NCI-H2107 (cell line): ENCODE results near the gene PDLIM4.

Source experiments
- DNase-seq: peaks from one replicate; lab custom pipeline; 2025; lab: John Stamatoyannopoulos, UW

The PDLIM4 gene

GRCh38 chr5:132309679-132310078 lies 52.2 kb downstream of the PDLIM4 start:
- DNase-seq = no peak

DNA sequence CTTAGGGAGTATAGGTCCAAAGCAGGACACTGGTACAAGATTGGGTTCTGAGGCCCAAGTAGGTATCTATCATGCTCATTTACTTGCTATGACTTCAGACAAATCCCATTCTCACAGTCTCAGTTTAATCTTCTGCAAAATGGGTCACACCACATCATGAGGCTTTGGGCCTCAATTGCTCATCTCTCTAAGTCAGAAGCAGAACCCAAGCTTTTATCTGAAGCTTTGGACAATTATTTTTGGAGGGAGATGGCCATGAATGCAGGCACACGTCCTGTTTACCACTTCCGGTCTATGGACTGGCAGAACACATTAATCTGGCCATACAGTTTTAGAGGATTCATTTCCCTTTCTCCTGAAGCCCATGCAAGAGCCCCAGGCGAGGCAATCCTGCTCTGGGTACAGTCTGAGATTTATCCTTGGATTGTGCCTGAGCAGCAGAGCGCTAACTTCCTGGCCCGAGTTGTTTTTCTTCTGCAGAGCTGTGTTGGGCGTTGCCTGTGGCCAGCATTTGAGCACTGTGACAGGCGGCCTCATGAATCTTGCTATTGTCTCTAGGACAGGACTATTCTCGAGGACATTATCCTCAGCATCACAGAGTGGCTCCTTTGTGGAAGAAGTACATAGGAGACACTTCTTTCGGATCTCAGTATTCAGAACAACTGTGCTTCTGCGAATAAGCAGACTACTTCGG lies 52.8 kb downstream of the PDLIM4 start:
- no peak for DNase-seq

GRCh38 chr5:132313366-132313765 lies 55.9 kb downstream of the PDLIM4 start:
- no peak for DNase-seq

GRCh38 chr5:132313961-132314432 lies 56.5 kb downstream of the PDLIM4 start:
- DNase-seq = no peak

DNA sequence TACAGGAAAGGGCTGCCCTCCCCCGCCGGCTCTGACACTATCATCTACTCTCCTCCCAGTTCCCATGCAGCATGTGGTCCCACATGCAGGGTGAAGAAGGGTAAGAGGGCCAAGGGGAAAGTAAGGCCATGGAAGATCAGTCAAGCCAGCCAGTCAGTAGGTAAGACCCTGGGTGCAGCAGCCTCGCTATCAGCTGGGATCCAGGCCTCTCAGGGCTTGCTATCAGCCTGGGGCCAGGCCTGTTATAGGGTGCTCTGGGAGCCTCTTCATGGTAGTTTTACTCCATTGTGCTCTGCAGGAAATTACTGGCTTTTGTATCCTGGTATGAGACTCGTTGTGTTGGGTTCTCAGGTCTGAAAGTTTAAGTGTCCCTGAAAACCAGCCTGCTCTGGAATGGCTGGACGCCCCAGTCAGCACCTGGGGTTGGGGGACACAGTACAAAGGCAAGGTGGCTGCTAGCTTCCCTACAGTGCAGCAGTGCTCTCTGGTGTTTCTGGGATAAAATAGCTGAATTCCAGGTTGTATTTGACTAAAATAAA lies 58.1 kb downstream of the PDLIM4 start:
- no peak for DNase-seq

- DNase-seq = no peak
Observed at GRCh38 chr5:132319975-132320374, 62.5 kb downstream of the PDLIM4 start.

- DNase-seq = no peak
Observed at GRCh38 chr5:132321109-132321721, 63.7 kb downstream of the PDLIM4 start.

DNA sequence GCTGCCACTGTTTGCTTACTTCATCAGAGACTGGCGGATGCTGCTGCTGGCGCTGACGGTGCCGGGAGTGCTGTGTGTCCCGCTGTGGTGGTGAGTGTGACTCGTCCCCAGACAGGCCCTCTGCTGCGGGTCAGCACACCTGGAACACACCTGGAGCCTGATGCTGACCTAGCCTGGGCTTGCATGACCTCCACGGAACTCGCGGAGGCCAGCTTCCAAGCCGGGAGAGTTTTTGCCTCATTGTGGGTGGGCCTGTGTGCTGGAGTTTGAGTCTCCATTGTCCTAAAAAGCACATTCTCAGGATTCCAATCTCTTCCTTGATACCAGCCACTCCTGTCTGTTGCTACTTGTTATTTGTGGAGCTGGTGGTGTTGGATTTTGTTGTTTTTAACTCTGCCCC lies 64.8 kb downstream of the PDLIM4 start:
- DNase-seq = no peak
